Mucosa of stomach (tissue), 1 donor: ENCODE data around the gene TERC.
A peak's percentile ranks its signal among the peaks of the same experiment; 100 is the strongest.

Source experiments
- H3K27me3 ChIP-seq: one replicate; pipeline ENCODE4 v1.7.0; 2013; ENCODE audit warnings: mild to moderate bottlenecking, low read length; ENCODE audit not compliant: control insufficient read depth, insufficient read depth
- H3K36me3 ChIP-seq: one replicate; pipeline ENCODE4 v1.7.0; 2013; ENCODE audit warnings: low read length; ENCODE audit not compliant: control insufficient read depth, insufficient read depth
- H3K4me1 ChIP-seq: one replicate; pipeline ENCODE4 v1.7.0; 2013; ENCODE audit warnings: mild to moderate bottlenecking, low read length; ENCODE audit not compliant: control insufficient read depth, insufficient read depth
- H3K4me3 ChIP-seq: one replicate; pipeline ENCODE4 v1.7.0; 2013; ENCODE audit warnings: low read length
- H3K9ac ChIP-seq: one replicate; pipeline ENCODE4 v1.7.0; 2013; ENCODE audit warnings: mild to moderate bottlenecking, low read length, moderate library complexity
- H3K9me3 ChIP-seq: one replicate; pipeline ENCODE4 v1.7.0; 2013; ENCODE audit warnings: mild to moderate bottlenecking, low read length, moderate library complexity; ENCODE audit not compliant: control insufficient read depth
- donor health status: Pancreatic carcinoma.

Gene TERC

GRCh38 chr3:169764882-169765612 is at the start of gene TERC:
Gene TERC (minus strand): TSS chr3:169765060.
- Histone ChIP-seq H3K36me3 (no peaks in the 10 kb centered on the region), H3K27me3 (no peaks in the 10 kb centered on the region), H3K4me3 (peak within 1 kb of the TSS; percentile 61), H3K9me3 (no peaks in the 10 kb centered on the region), H3K4me1 (no peaks in the 10 kb centered on the region), H3K9ac (peak within 1 kb of the TSS; percentile 93)

GRCh38 chr3:169813757-169814517 is 49.1 kb upstream of the TERC start:
- Histone ChIP-seq H3K9me3 (no peaks in the 10 kb centered on the region), H3K4me1 (peaks cover 18% of the 10 kb centered on the region), H3K36me3 (no peaks in the 10 kb centered on the region), H3K4me3 (no peak overlapping the region), H3K9ac (peak overlapping the region; percentile 52), H3K27me3 (no peaks in the 10 kb centered on the region)

DNA sequence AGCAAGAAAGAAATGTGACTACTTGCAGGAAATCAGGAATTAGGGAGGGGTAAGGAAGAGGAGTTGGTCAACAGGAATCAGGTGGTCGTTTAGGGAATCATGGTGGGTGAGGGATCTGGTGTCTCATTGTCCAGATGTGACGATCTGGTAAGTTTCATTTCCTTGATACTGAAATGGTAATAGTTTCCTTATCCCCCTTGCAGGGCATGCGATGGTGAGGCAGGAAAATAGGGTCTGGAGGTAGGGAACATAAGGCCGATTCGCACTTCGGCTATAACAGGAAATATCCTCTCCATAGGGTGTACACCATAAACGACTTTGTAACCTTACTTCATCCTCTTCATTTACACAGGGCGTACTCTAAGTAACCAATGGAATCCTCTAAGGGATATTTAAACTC is 48.4 kb upstream of the TERC start:
- H3K9ac ChIP-seq, result peak overlapping the region; percentile 52
- H3K4me3 ChIP-seq, result no peak overlapping the region
- no peaks in the 10 kb centered on the region for H3K36me3 ChIP-seq
- H3K27me3 ChIP-seq, result no peaks in the 10 kb centered on the region
- H3K4me1 ChIP-seq, result peaks cover 18% of the 10 kb centered on the region
- no peaks in the 10 kb centered on the region for H3K9me3 ChIP-seq

DNA sequence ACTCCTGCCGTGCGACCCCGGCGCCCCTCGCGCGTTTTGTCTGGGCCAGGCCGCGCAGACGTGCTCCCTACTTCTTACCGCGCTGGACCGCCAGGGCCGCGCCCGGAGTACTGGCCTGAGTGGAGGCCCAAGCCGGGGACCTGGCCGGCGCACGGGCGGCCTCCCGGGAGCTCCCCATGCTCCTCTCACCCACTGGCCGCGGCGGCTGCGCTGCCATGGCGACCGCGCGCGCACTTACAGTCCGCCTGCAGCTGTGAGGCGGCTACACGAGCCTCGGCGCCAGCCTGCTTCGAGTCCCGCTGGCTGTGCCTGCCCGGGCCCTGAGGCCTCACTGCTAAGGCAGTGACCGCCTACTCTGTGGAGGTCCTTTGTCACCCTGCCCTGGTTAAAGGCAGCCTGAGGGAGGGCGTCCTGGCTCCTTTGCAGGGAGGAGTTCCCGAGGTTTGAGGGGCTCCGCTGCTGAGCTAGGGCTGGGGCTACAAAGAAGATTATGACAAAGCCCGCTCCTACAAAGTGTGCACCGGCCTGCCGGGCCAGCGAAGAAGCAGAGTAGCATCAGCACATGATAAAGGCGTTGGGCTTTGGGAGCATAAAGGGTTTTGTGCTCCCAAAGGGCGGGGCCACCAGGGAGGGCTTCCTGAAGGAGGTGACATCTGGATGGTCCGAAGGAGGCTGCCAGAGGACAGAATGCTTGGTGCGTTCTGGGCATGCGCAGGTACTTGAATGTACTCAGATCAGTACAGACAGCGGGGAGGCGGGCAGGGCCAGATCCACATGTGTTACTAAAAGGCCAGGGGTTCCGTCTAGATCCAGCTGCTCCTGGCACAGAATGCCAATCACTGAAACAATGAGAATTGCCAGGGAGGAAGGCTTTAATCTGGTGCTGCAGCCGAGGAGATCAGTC is 47.7 kb upstream of the TERC start, which contains the start of the genes LRRC34 and LRRIQ4:
Gene LRRC34 (minus strand): TSS at position 573 of the 904 bp plus-strand sequence. CDS start 356 bp downstream, at position 217.
Gene LRRIQ4 (plus strand): TSS at position 539 of the 904 bp plus-strand sequence. CDS start 9,052 bp downstream, outside the sequence.
- Histone ChIP-seq H3K27me3 (no peaks in the 10 kb centered on the region), H3K9ac (peak within 1 kb of the TSS; percentile 52), H3K4me1 (peaks cover 18% of the 10 kb centered on the region), H3K4me3 (peak within 1 kb of the TSS; percentile 73), H3K9me3 (no peaks in the 10 kb centered on the region), H3K36me3 (no peaks in the 10 kb centered on the region)

DNA sequence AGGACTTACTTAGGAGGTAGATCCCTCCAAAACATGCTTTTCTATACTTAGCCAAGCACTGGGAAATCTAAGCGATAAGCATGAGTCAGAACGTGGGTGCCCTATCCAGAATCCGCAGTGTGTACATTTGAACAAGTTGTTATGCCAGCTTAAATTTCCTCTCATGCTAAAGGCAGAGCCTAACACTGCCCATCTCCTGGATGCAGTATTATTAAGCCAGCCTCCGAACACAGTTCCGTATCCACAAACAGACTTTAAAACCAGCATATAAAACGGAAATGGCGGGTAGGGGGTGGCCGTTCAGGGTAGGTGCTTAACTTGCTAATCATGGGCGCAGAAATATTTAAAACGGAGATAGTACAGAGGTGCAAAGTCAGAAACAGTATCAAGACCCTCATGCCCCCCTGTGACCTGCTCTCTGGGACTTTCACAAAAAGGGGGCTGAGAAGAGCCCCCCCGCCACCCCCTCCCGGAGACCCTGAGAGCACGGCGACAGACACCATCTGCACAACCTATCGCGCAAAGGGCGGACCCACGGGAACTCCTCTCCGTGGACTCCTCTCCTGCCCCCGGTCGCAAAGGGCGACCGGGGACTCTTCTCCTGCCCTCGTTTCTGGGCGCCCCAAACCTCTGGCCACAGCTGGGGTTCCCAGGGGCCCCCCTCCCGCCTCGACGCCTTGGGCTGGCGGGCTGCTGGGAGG is 46.9 kb upstream of the TERC start:
- Histone ChIP-seq H3K9ac (peak overlapping the region; percentile 52), H3K27me3 (no peaks in the 10 kb centered on the region), H3K9me3 (no peaks in the 10 kb centered on the region), H3K4me1 (peaks cover 18% of the 10 kb centered on the region), H3K36me3 (no peaks in the 10 kb centered on the region), H3K4me3 (peak overlapping the region; percentile 73)

DNA sequence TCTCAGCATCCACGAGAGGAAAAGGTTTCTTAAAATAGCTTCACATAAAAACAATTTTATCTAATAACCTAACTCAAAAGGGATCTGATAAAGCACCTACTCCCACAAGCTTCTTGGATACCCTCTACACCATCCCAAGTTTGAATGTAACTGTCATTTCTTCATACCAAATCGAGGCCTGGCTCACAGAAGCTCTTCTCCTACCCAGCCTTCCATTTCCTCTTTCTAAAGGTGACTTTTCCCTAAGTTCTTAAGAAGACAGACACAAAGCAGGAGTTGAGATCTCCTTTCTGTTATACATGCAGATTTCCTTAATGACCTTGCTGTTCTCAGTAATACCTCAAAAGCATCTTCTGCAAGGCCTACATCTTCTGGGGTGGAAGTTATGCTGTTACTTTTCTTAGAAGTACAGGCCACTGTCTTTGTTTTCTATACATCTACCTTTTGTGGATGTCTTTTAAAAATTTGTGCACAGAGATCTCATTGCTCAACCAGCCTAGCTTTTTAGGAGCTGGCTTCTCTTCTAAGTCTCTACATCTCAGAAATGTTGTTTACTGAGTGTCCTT is 44.5 kb upstream of the TERC start:
- Histone ChIP-seq H3K36me3 (no peaks in the 10 kb centered on the region), H3K4me3 (no peak overlapping the region), H3K4me1 (peaks cover 18% of the 10 kb centered on the region), H3K9ac (no peak overlapping the region), H3K27me3 (no peaks in the 10 kb centered on the region), H3K9me3 (no peaks in the 10 kb centered on the region)

- no peaks in the 10 kb centered on the region for H3K9me3 ChIP-seq
- no peaks in the 10 kb centered on the region for H3K36me3 ChIP-seq
- H3K9ac ChIP-seq, result no peak overlapping the region
- H3K4me1 ChIP-seq, result no peaks in the 10 kb centered on the region
- H3K27me3 ChIP-seq, result no peaks in the 10 kb centered on the region
- H3K4me3 ChIP-seq, result no peak overlapping the region
Measured at GRCh38 chr3:169804681-169805080, 39.8 kb upstream of the TERC start.

DNA sequence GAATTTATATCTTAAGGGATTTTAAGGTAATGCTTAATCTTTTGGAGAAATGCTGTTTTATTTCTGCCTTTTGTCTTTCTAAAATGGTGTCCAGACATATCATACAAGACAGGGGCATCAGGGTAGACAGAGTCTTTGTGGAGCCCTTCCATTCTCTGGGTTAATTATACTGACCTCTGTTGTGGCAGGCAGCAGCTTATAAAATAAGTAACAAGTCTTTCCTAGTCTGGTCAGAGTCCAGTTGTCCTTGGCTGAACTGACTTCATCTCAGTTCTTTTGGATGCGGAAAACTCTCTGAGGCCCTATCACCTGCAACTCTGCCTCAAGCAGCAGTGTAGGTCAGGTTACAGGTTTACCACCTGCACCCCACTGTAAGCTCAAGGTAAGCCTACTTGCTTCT is 27.5 kb upstream of the TERC start:
- Histone ChIP-seq H3K36me3 (no peaks in the 10 kb centered on the region), H3K9ac (no peak overlapping the region), H3K9me3 (no peaks in the 10 kb centered on the region), H3K4me1 (no peaks in the 10 kb centered on the region), H3K4me3 (no peak overlapping the region), H3K27me3 (no peaks in the 10 kb centered on the region)

GRCh38 chr3:169790687-169791429 is 26.0 kb upstream of the TERC start:
- Histone ChIP-seq H3K36me3 (no peaks in the 10 kb centered on the region), H3K4me3 (no peak overlapping the region), H3K4me1 (no peaks in the 10 kb centered on the region), H3K9me3 (no peaks in the 10 kb centered on the region), H3K9ac (no peak overlapping the region), H3K27me3 (no peaks in the 10 kb centered on the region)

GRCh38 chr3:169790219-169790618 is 25.4 kb upstream of the TERC start:
- no peak overlapping the region for H3K9ac ChIP-seq

More at GRCh38 chr3:169790219-169790618, 25.4 kb upstream of the TERC start:
- Histone ChIP-seq H3K4me3 (no peak overlapping the region), H3K9me3 (no peaks in the 10 kb centered on the region), H3K27me3 (no peaks in the 10 kb centered on the region), H3K36me3 (no peaks in the 10 kb centered on the region), H3K4me1 (no peaks in the 10 kb centered on the region)
